SU-DHL-6 (cell line): ENCODE data around the gene COX7B.

Experiments used
- EZH2phosphoT487 ChIP-seq: fragments of 200-600 bp; sonication (generic), shearing (Covaris generic); conservative IDR thresholded peaks from 2 replicates; pipeline ENCODE4 v1.6.1; 2018; ENCODE audit warnings: mild to moderate bottlenecking, antibody characterized with exemption, low read length, moderate library complexity, mixed read lengths
- TF ChIP-seq, protein P1 (sequence below): fragments of 200-600 bp; sonication (generic); IDR thresholded peaks from one replicate; pipeline ENCODE4 v1.5.1; 2017; ENCODE audit warnings: antibody characterized with exemption, mild to moderate bottlenecking, low read length, moderate library complexity; ENCODE audit not compliant: insufficient read depth, poor library complexity, severe bottlenecking

DNA sequence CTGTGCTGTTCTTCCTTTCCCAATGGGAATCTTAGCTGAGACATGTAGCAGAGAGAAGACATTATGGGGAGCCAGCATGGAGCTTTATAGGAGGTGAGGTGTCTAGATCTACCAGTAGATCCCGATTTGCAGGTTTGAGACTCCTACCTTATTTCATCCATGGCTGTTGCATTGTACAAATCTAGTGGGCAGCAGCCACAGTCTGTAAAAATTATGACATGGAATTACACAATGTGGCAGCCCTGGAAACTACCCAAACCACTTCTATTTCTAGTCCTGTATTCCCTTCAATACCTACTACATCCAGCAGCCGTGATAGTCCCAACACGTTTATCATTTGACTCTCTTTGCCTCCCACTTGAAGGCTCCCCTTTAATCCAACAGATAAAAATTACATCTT lies 19.3 kb downstream of the COX7B start:
- TF ChIP-seq, protein P1, sequence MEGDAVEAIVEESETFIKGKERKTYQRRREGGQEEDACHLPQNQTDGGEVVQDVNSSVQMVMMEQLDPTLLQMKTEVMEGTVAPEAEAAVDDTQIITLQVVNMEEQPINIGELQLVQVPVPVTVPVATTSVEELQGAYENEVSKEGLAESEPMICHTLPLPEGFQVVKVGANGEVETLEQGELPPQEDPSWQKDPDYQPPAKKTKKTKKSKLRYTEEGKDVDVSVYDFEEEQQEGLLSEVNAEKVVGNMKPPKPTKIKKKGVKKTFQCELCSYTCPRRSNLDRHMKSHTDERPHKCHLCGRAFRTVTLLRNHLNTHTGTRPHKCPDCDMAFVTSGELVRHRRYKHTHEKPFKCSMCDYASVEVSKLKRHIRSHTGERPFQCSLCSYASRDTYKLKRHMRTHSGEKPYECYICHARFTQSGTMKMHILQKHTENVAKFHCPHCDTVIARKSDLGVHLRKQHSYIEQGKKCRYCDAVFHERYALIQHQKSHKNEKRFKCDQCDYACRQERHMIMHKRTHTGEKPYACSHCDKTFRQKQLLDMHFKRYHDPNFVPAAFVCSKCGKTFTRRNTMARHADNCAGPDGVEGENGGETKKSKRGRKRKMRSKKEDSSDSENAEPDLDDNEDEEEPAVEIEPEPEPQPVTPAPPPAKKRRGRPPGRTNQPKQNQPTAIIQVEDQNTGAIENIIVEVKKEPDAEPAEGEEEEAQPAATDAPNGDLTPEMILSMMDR: no peak
- no peak for TF ChIP-seq EZH2phosphoT487
